ENCODE data around the gene MRM1.

The MRM1 gene, protein sequence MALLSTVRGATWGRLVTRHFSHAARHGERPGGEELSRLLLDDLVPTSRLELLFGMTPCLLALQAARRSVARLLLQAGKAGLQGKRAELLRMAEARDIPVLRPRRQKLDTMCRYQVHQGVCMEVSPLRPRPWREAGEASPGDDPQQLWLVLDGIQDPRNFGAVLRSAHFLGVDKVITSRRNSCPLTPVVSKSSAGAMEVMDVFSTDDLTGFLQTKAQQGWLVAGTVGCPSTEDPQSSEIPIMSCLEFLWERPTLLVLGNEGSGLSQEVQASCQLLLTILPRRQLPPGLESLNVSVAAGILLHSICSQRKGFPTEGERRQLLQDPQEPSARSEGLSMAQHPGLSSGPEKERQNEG

DNA sequence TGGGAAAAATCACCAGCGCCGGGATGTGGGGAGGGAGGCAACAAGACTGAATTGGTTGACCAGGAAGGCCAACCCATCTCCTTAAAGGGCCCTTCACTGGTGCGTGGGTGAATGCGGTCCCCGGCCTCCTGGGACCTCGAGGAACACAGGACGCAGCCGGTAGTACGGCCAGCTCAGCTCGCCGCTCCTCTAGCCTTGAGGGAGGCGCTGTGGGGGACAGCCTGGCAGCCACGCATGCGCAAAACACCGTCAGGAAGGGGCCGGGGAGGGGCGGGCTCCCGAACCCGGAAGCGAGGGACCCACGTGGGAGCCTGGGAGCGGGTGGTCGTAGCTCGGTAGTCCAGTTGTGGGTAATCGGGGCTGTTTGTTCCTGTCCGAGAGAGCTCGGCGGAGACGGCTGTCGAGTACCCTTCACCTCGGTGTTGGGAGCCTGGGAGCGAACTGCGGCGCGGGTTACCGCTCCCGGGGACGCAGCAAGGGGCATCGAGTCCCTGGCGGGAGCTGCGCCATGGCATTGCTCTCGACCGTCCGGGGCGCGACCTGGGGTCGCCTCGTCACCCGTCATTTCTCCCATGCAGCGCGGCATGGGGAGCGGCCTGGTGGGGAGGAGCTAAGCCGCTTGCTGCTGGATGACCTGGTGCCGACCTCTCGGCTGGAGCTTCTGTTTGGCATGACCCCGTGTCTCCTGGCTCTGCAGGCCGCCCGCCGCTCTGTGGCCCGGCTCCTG is at the start of gene MRM1:
Gene MRM1, plus strand, starts transcription at position 281 of the 727 bp plus-strand sequence. Its CDS starts 228 bp downstream, at position 509.
- peak; percentile 90 to 98 (median 95) for DNase-seq
- intact Hi-C loops (cut with DNase I) = loop anchor here (1.0 to 2.0 kb wide), 2 partner anchors 56 to 1007 kb away; partner anchors contain the start of gene SYNRG

DNA sequence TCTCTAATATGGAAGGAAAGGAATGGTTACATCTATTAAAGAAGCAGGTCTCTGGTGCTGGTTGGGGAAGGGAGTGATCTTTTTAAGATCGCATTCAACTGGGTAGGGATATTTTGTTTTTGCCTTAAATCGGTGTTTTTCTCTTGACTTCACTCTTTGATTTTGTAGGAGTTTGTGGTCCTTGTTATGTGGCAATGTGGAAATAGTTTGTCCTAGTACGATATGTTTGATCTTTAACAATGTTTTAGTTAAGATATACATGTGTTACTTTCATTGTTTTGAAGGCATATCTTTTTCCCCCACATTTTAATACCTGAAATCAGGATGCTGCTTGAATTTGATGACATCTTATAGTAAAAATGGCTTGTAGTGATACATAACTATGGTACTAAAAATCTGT is 47.9 kb upstream of the MRM1 start:
- no peak for DNase-seq
- intact Hi-C loops (cut with DNase I) = no loop called here

DNA sequence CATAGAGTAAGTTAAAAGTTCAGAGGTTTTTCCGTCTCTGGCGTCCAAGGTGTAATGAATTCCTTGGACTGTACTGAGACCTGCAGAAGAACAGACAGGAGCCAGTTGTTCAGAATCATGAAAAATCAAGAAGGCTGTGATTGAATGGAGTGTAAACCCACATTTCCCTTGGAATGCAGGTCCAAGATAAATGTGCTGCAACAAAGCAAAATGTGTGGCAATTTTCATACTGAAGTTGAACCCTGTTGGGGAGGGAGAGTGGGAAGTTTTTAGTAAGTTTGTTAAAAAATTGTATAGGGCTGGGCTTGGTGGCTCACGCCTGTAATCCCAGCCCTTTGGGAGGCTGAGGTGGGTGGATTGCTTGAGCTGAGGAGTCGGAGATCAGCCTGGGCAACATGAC is 35.3 kb upstream of the MRM1 start:
- DNase-seq = no peak
- intact Hi-C loops (cut with DNase I) = no loop called here

DNA sequence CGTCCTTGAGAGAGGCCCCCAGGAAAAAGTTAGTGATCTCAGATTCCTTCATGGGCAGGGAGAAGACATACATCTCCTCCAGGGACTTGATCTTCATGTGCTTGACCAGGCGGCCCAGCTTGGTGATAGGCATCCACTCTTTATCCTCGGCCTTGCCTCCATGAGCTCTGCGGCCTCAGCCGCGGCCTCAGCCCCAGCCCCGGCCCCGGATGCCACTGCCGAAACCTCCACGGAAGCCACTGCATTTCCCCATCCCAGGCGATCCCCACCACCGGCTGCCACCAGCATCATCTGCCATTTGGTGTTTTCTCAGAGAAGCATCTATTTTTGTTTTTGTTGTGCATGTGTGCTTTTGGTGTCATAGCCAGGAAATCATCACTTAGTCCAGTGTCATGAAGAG is 26.4 kb upstream of the MRM1 start:
- intact Hi-C loops (cut with DNase I) = no loop called here
- no peak for DNase-seq

DNA sequence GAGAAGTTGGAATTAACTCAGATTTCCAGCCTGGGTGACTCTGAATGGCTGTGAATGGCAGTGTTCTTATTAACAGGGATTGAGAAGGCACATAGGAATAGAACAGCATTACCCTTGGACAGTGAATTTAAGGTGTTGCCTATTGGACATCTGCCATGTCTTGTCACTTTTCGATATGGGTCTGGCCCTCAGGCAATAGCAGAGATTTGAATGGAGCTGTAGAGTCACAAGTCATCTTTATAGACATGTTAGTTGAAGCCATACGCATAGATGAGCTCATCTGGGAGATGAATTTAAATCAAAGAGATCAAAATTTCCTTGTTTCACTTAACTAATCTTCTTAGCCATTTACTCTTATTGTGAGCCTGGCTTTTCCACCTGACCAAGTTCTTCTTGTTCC is 24.6 kb upstream of the MRM1 start:
- intact Hi-C loops (cut with DNase I) = no loop called here

DNA sequence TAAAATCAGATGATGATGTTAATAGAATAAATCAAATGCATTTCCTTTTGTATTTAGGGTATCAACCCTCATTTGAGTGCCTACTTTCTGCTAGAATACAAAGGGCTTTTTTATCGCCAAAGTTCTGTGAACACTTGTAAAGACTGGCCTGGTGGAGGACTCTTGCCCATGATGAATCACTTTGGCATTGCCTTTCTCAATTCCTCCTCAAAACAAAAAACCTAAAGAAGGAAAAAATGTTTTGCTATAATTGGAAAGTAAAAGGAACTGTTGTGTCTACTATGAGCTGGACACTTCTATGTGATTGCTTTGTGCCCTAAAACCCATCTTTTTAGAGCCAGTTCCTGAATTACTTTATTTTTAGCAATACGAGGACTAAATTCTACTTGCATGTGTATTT is 22.7 kb upstream of the MRM1 start:
- peak in 1 of 42 donors; percentile 20 for DNase-seq
- intact Hi-C loops (cut with DNase I) = no loop called here

More for the DNA sequence above, 24.6 kb upstream of the MRM1 start:
- DNase-seq = no peak

DNA sequence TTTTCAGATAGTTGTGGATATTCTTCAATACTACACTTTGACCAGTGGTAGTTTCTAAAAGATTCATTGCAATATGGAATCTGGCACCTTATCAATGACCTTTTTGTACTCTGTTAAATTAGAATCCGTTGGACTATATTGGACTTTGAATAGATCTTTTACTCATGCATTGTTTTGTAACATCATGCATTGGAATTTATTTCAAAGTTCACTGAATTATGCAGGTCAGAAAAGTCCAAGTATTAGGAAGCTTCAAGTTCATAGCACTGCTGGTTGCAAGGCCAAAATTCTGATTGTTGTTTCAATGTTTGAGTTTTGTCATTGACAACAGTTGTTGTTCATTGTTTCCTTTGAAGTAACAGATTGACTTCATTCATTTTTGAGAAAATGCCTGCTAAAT is 17.6 kb upstream of the MRM1 start:
- intact Hi-C loops (cut with DNase I) = no loop called here
- DNase-seq = no peak

DNA sequence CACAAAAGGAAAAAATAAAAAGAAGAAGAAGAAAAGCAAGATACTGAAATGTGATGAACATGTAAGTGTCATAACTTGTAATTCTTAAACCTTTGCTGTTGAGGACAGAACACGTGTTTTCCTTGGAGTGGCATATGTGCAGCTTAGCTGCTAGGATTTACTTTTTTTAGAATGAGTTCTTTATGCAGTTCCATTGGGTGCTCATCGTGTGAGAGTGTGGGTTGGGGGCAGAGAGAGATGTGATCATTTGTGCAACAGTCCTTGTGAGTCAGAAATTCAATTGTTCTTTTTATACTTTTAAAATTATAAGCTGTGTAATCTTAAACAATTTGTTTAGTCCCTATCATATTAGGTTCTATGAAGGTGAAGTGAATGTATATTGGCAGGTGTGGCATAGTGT is 15.2 kb upstream of the MRM1 start:
- peak in 12 of 42 donors; percentile 18 to 67 (median 37) for DNase-seq
- intact Hi-C loops (cut with DNase I) = no loop called here

DNA sequence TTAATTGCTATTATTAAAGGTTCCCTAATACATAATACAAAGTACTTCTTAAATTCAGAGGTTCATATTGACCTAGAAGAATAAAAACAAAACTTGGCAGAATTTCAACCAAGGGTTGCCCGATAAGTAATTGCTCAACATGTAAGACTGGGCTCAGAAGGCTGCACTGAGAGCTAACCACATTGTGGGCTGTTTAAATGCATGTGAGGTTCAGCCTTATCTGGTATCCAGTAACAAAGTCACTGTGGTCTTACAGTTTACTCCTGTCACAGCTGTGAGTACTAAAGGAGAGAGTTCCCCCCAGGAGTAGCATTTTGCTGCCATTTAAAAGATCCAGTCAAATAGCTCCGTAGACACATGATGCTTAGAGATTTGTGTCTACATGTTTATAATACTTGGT is 11.3 kb upstream of the MRM1 start:
- intact Hi-C loops (cut with DNase I) = no loop called here
- no peak for DNase-seq

DNA sequence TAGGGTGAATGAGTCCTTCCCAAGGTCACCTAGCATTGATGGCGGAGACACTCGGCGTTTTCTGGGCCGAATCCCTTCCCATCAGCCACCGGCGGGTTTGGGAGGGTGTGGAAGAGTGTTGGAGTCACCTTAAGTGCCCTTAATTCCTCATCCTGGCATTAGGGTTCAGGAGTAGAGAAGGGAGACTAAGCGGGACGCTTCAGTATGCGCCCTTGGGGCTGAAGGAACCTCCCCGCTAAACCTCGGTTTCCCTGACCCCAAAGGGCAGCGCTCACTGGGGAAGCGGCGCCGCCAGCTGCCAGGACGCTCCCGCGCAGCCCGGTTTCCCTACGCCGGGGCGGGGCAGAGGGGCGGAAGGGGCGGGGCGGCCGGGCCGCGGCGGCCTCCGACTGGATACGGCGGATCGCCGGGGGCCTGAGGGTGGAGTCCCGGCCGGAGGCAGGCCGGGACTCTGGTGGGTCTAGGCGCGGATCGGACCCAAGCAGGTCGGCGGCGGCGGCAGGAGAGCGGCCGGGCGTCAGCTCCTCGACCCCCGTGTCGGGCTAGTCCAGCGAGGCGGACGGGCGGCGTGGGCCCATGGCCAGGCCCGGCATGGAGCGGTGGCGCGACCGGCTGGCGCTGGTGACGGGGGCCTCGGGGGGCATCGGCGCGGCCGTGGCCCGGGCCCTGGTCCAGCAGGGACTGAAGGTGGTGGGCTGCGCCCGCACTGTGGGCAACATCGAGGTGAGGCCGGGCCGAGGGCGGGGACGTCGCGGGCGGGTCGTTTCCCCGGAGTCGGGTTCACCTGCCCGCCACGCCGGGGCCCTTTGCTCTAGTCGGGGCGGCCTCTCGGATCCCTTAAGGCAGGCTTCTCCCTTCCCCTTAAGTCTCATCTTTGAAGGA is 9.7 kb upstream of the MRM1 start, which contains the start of gene DHRS11:
Gene DHRS11, plus strand, starts transcription at position 446 of the 882 bp plus-strand sequence. Its CDS starts 131 bp downstream, at position 577.
- intact Hi-C loops (cut with DNase I) = no loop called here
- DNase-seq = peak; percentile 54 to 95 (median 88)

DNA sequence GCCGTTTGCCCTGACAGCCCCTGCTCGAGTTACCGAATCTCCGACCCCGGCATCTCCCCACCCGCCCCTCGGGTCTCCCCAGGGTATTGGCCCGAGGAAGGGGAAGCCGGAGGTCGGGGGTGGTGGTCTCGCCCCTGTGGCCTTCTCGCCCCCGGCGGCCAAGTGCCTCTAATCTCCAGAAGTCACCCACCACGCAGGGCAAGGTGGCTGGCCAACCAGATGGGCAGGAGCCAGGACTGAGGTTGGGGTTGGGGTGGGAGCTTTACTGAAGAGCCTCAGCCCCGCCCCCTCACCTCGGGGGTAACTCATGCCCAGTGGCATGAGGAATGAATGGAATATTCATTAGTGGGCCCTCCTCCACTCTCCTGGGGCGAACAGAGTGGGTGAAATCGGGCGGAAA is 9.1 kb upstream of the MRM1 start:
- intact Hi-C loops (cut with DNase I) = no loop called here
- peak in 10 of 42 donors; percentile 5 to 48 (median 15) for DNase-seq

DNA sequence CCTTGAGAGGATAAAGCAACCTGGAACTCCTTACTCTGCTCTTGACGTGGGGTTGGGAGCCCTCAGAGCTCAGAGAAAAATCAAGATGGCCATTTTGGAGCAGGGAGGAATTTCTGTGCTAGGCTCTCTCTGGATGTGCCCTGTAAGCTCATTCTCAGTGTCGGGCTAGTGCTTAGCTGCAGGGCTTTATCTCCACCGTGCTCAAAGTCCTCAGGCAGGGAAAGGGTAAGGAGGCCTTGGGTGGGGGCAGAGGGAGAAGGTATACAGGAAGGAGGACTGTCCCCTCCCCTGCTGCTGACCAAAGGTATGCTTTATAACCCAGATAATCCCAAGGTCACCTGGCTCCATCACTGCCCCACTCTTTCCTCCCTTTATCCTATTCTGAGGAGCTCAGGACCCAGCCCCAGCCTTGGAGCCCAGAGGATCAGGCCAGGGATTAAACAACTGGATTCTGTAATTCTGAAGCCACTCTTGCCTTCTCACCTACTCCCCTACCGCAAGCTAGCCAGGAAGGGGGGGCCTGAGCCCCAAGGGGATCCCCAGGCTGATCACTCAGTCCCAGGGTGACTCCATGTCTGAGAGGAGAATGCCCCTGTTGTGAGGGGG is 8.6 kb upstream of the MRM1 start:
- intact Hi-C loops (cut with DNase I) = no loop called here
- peak in 1 of 42 donors; percentile 22 for DNase-seq

DNA sequence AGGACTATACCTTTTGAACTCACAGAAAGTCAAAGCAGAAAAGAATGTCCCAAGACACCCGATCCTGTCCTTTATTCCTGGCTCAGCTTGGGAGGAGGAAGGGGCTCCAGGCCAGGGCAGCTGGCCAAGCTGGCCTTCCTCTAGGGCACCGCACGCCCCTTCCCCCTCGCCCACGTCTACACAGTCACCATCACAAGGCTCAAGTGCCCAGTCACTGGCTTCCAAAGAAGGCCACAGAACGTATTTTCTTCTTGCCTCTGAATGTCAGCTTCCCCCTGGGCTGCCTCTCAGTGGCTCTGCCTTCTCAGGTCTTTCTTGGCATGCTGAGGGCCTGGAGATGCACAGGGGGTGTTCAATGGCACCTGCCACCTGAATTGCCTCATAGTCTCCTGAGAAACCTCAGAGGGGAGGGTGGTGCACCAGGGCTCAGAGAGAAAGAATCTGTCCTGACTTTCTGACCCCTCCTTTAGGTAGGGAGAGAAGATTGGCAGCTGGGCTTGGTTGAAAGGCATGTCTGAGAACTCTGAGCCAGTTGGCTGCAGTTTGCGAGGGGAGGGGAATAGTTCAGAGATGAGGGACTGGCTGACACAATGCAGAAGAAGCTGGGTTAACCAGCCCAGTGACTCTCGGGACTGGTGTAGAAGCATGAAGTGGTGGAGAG is 7.6 kb upstream of the MRM1 start:
- intact Hi-C loops (cut with DNase I) = no loop called here
- peak in 2 of 42 donors; percentile 2 to 12 for DNase-seq

DNA sequence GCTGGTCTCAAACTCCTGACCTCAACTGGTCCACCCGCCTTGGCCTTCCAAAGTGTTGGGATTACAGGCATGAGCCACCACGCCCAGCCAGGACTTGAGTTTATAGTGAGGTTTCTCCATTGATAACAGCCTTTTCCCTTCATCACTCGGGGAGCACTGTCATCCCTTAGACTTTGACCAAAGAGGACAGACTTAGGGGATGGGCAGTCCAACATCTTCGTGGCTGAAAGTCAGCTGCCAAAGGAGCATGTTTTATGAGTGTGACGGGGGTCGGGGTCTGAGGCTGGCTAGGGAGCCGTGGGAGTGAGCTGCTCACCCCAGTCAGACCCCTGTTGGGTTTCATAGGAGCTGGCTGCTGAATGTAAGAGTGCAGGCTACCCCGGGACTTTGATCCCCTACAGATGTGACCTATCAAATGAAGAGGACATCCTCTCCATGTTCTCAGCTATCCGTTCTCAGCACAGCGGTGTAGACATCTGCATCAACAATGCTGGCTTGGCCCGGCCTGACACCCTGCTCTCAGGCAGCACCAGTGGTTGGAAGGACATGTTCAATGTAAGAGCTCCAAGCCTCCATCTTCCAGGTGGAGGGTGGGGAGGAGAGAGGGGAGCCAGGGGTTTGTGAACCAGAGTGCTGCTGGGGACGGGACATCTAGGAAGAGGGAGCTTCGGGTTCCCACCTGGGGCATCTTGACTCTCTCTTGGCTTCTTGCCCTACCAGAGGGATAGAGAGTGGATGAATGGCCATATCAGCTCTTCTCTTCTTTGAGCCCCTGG is 6.6 kb upstream of the MRM1 start:
- intact Hi-C loops (cut with DNase I) = no loop called here
- peak in 1 of 42 donors; percentile 14 for DNase-seq

DNA sequence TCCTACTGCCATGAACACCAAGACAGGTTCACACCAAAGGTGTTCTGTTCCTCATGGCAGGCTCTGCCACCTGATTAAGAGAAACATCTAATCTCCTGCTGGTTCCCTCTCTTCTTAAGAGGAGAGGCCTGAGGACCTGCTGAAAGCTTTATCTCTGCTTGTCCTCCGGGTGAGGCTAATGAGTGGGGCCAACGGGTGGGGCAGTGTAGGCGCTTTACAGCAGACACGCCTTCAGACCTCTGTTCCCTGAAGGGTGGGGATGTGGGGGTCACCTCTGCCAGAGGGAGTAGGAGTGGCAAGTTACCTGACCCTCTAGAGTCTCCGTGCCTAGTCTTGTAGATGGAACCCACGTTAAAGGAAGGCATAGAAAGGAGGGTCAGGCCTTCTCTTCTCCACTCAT is 4.2 kb upstream of the MRM1 start:
- intact Hi-C loops (cut with DNase I) = no loop called here
- peak in 2 of 42 donors; percentile 5 to 13 for DNase-seq

DNA sequence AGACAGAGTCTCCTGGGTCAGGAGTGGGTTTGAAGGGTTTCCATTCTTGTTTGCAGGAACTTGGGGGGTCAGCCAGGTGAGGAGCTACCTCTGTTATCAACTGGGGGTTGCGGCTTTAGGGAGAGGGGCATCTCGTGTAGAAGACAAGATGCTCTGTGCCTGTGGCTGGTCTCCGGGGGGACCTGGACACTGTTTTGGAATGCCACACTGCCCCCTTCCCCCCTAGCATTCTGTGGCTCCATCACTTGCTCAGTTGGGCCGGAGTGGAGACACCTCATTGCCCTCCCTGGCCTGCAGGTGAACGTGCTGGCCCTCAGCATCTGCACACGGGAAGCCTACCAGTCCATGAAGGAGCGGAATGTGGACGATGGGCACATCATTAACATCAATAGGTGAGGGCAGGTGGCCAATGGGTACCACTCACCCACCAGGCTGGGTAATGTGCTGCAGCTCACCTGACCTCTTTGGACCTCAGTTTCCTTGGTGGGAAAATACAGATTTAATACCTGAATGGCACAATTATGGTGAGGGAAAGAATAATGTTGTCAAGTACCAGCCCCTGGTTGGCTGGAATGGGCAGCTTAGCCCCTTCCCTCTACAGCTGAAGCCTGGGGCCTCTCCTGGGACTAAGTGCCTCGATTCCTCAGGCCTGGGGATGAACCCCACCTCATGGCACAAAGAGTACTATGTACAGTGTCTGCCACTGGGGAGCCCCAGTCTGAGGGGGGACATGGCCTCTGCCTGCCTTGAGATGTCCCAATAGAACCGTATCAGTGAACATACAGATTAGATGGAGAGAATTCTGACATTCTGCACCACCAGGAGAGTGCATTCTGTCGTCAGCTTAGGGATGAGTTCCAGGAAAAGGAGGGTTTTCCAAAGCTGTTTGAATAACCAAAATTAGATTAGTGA is 3.3 kb upstream of the MRM1 start:
- intact Hi-C loops (cut with DNase I) = no loop called here
- DNase-seq = peak in 1 of 42 donors; percentile 19

Data from head of caudate nucleus (tissue), 42 donors.